ENCODE measurements around the gene UBE2J2.
"Not testable (repeated sequence)": the region's sequence is repeated elsewhere in the genome, so short reads cannot be mapped to it uniquely, and the experiment has no call there.

Gene UBE2J2

GRCh38 chr1:1273512-1274298, at the start of gene UBE2J2:
TSS of gene UBE2J2 (minus strand) at chr1:1273854. CDS start at chr1:1267992, 5,862 bp downstream.
- DNase-seq: peak; percentile 53

DNA sequence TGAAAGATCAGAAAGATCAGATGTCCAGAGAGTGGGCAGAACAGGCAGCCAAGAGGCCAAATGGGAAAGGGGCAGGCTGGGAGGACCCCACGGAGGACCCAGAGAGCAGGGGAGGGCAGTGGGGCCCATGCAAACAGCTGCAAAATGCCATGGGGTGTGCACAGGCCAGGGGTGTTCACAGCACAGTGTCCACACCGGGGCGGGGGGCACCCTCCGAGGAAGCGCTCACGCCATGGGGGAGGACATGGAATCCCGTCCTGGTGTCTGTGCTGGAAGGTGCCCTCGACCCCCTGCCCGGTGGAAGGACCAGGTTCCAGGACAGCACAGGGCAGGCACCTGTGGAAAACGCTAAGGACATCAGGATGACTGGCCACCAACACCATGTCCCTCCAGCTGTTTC, 49.3 kb upstream of the UBE2J2 start:
- DNase-seq: no peak

GRCh38 chr1:1322418-1322817, 48.8 kb upstream of the UBE2J2 start:
- no peak for DNase-seq

DNA sequence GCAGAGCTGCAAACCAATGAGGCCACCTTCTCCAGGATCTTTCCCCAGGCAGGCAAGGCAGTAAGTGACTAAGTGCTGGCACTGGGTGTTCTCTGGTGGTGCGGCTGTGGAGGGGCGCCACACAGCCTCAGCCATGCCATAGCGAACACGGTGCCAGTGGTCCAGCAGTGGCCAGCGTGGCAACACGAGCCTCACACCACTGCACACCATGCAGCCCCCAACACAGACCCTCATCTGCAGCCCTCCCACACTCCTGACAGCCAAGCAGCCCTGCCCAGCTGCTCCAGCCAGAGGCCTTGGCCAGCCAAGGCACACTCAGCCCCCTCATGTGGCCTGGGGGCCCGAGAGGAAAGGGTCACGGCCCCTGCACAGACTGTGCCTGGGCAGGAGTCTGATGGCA, 47.8 kb upstream of the UBE2J2 start:
- DNase-seq: no peak

- DNase-seq: no peak
These were observed 47.2 kb upstream of the UBE2J2 start for GRCh38 chr1:1320666-1321448.

- no peak for DNase-seq
These were observed 45.9 kb upstream of the UBE2J2 start for GRCh38 chr1:1319646-1319941.

GRCh38 chr1:1318777-1319645, 45.4 kb upstream of the UBE2J2 start:
- no peak for DNase-seq

DNA sequence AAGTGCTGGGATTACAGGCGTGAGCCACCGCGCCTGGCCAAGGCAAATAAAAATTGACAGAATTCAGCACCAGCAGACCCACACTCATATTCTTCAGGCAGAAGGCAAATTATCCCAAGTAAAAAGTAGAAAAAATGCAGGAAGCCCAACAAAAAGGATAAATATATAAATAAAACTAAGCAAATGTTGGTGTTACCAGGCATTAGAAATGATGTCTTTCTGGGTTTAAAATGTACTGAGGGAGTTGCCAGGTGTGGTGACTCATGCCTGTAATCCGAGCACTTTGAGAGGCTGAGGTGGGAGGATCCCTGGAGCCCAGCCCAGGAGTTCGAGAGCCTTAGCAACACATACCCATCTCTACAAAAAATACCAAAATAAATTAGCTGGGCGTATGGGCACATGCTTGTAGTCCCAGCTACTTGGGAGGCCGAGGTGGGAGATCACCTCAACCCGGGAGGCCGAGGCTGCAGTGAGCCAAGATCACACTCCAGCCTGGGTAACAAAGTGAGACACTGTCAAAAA, 44.5 kb upstream of the UBE2J2 start:
- DNase-seq: no peak

DNA sequence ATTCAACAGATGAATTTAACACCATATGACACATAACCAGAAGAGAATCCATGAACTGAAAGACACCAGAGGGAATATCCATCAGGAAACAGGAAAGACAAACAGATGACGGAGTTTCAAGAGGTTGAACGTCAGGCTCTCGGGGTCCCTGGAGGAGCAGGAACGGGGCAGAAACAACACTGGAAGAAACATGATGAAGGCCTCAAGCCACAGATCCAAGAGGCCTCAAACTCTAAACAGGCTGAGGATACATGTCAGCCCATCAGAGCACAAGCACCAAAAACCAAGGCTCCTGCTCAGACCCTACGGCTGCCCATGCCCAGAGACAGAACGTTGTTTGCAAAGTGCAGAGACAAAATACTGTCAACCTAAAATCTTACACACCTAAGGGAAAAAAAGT, 43.8 kb upstream of the UBE2J2 start:
- no peak for DNase-seq

DNA sequence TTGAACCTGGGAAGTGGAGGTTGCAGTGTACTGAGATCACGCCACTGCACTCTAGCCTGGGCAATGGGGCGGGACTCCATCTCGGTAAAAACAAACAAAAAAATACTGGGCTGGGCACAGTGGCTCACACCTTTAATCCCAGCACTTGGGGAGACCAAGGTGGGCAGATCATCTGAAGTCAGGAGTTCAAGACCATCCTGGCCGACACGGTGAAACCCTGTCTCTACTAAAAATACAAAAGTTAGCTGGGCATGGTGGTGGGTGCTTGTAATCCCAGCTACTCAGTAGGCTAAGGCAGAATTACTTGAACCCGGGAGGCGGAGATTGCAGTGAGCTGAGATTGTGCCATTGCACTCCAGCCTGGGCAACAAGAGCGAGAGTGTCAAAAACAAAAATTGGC, 42.5 kb upstream of the UBE2J2 start:
- not testable (repeated sequence) for DNase-seq

DNA sequence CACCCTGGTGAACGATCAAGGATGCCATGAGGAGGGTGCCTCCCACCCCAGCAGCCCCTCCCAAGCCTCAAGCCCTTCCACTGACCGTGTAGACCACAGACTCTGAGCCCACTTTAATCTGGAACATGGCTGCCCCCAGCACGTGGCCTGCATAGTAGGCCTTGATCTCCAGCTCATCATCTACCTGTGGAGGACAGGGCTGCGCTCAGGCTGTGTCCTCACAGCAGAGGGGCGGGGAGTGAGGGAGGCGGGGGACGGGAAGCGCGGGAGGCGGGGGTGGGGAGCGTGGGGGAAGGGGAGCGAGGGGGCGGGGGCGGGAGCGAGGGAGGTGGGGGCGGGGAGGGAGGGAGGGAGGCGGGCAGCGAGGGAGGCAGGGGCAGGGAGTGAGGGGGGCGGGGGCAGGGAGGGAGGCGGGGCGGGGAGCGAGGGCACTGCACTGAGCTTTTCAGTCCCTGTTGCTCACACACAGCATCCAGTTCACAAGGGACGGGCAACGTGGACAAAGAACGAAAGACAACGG, 41.8 kb upstream of the UBE2J2 start:
- DNase-seq: no peak

DNA sequence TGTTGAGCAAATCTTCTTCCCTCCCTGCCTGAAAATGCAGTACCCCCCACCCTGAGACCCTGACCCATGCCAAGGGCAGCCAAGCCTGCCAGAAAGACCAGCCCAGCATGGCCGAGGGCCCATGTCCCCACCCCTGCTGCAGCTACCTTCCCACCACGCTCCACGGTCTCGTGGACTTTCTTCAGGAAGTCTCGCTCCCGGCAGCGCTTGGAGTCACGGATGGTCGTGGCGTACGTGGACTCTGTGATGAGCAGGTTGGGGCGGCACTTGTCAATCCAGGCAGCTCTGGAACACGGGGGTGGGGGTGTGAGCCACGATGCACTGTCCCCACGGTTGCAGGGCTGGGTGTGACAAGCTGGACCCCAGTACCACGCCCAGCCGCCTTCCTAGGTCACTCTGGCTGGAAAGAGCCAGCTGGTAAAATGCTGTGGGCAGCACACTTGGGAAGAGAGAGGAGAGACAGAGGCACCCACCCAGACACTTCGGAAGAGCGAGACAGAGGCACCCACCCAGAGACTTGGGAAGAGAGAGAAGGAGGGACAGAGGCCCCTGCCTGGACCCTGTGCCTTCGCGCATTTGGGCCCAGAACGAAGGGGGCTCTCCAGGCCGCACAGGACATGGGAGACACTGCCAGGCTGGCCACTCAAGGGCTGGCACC, 41.2 kb upstream of the UBE2J2 start:
- DNase-seq: no peak

DNA sequence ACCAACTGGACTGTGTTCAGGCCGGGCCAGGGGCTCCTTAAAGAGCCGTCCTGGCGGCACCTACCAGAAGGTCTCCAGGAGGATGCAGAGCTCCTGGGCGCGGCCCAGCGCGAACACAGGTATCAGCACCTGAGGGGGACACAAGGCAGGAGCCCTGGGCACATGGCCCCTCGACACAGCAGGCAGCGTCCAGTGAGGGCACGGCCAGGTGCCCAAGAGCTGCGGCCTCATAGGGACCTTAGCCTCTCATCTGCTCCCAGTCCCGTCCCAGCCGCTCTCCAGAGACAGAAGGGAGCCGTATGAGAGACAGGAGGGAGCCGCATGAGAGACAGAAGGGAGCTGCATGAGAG, 40.6 kb upstream of the UBE2J2 start:
- no peak for DNase-seq

DNA sequence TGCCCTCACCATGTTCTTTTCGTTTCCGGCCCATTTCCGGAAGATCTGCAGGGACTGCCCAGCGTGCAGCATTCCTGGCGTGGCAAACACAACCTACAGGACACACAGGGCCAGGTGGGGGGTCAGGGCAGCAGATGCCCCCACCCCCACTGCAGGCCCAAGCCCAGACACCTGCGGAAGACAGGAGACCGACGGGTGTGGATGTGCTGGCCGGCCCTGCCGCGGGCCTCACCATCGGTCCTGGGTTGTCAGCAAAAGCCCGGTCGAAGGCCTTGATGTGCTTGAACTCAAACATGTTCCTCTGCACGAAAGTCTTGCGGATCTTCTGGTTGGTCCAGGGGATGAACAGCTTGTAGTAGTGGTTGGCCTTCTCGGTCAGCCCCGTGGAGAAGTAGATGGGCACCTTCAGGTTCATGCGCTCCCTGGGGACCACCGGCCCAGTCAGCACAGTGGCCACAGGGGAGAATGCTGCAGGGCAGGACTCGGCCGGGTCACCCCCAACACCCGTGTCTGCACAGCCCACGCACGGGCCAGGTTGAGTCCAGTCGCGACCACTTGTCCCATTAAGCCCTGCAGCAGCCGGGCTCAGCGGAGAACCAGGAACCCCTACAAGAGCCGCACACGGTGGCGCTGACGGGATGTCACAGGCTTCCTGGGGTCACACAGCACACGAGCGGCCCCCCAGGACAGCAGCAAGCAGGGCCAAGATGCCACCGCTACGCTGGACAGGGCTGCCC, 40.0 kb upstream of the UBE2J2 start:
- no peak for DNase-seq

- no peak for DNase-seq
These were observed 39.0 kb upstream of the UBE2J2 start for GRCh38 chr1:1312450-1313314.

DNA sequence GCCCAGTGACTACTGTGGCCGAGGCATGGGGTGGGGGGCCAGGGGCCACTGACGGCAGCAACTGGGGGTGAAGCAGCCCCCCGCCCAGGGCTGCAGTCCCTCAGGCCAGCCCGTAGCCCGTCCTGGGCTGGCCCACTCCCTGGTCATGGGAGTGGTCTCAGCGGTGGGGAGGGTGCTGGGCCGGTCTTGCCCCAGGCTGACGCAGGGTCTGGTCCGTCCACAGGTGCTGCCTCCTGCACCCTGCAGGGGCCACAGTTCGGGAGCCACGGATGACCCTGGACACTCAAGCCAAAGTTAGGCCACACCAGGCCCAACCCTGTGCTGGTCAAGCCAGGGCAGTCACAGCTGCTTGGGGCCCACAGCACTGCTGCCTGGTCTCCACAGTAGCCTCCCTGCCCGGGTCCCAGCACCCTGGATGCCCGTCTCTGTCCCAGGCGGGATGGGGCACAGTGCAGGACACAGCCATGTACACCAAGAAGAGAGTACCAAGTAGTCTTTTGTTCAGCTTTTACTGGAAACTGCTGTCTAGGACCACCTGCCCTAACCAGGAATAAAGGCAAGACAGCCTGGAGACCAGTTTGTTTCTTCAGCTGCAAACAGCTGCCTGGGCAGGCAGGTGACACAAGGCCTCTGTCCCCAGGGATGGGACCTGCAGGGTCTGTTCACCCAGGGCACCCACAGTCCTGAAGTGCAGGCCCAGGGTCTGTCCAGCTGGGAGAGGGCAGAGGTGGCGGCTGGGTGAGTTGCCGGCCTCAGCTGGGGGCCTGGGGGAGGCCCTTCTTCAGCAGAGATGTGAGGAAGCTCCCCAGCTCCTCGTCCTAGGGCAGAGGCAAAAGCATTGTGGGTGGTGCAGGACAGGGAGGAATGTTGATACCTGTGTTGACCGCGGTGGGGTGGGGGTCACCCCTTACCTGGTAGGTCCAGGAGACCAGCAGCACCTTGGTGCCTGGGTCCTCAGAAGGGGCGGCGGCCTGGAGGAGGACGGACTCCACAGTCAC, 37.8 kb upstream of the UBE2J2 start:
- DNase-seq: no peak

GRCh38 chr1:1310476-1311053, 36.9 kb upstream of the UBE2J2 start:
- DNase-seq: no peak

DNA sequence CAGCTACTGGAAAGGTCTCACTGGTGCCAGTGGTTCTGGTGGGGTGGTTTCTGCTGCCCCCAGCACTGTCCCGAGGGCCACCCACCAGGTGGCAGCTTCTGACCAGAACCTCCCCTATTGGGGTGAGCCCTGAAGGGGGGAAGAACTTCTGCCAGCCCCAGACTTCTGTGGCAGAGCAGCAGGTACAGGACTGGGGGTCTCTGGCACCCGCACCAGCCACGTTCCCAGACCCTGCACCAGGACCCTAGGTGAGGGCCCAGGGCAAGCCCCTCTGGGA, 36.4 kb upstream of the UBE2J2 start:
- no peak for DNase-seq
